Neural progenitor cell (in vitro differentiated cells): ENCODE results near the gene AMMECR1L.

Experiments
- CTCF ChIP-seq: fragments of 200-600 bp; sonication (generic); IDR thresholded peaks from 2 replicates; pipeline ENCODE4 v1.5.1; 2017; ENCODE audit warnings: antibody characterized with exemption, mild to moderate bottlenecking
- EZH2 ChIP-seq: fragments of 200-600 bp; sonication (generic); IDR thresholded peaks from 2 replicates; pipeline ENCODE4 v1.6.1; 2017; ENCODE audit warnings: antibody characterized with exemption, mild to moderate bottlenecking, moderate library complexity

DNA sequence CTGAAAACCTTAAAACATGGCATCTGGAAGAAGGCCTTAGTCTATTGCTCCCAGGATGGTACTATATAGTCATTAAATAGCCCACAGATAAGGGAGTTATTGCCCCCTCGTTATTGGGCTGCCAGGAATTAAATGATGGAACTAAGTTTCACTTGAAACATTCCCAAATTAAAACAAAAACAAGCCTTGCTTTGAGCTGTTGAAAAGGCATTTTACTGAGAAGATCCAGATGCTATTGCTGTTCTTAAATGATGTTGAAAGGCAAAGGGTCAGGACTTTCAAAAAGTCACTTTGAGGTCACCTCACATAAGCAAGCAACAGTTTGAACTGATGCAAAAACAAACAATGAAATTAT, 2.0 kb upstream of the AMMECR1L start:
- TF ChIP-seq CTCF, result no peak
- TF ChIP-seq EZH2, result no peak
